HG03159 (cell line): ENCODE results near the gene TUBGCP4.

Experiments used
- ATAC-seq: cut with Tn5 transposase; IDR thresholded peaks from one replicate; pipeline ENCODE4 v1.9.1; 2021; ENCODE audit warnings: mild to moderate bottlenecking, moderate library complexity; ENCODE audit not compliant: unreplicated experiment

The TUBGCP4 gene

DNA sequence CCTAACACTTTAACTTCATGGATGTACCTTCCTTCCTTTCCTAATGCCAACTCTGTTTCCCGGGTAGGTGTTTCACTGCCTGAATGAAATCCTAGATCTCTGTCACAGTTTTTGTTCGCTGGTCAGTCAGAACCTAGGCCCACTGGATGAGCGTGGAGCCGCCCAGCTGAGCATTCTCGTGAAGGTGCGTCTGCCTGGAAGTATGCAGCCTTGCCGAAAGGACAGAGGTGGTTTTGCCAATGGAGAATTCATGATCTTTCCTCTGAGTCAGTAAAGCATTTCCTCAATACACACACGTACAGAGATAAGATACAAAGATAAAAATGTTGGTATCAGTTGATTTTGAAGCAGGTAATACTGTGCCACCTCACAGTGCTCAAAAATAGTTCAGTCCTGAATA lies 32.7 kb downstream of the TUBGCP4 start:
- ATAC-seq, result no peak

DNA sequence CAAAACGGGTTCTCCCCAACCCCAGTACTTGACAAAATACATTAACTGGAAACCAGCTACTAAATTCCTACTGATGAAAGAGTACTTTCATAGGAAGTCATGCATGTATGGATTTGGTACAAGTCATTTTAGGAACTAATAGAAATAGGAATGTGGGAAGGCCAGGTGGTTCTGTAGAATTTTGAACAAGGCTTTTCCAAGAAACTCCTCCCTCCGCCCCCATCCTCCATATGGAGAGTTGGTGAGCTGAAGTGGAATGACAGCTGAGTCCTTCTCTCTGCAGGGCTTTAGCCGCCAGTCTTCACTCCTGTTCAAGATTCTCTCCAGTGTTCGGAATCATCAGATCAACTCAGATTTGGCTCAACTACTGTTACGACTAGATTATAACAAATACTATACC lies 33.2 kb downstream of the TUBGCP4 start:
- ATAC-seq, result no peak

DNA sequence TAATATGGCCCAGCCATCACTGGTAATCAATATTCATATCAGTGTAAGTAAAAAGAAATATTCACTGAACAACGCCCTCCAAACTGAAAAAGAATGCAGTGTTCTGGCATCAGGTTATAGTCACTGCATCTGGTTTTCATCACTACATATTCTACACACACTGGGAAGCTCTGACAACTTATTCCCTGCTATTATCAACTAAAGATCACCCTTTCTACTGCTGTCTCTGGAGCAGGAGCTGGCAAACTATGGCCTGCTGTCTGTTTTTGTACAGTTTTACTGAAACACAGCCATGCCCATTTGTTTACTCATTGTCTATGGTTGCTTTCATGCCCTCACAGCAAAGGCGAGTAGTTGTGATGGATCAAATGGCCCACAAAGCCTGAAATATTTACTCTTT lies 35.3 kb downstream of the TUBGCP4 start:
- no peak for ATAC-seq

DNA sequence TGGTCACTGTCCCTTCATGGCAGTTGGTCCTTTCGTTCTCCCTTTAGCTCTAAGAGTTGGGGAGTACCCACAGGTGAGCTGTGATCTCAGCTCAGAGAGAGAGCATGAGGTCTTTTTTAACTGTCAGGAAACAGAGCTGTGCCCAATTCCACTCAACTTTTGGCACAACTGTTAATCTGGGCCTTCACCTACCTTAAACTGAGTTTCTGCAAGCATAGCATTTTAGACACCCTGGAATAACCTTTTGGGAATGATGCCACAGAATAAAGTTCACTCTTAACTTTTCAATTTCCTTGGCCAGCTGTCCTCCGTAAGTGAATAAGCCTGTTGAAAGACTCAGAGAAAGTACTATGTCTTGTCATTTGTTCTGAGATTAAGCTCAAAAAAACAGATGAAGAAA lies 35.9 kb downstream of the TUBGCP4 start:
- no peak for ATAC-seq

DNA sequence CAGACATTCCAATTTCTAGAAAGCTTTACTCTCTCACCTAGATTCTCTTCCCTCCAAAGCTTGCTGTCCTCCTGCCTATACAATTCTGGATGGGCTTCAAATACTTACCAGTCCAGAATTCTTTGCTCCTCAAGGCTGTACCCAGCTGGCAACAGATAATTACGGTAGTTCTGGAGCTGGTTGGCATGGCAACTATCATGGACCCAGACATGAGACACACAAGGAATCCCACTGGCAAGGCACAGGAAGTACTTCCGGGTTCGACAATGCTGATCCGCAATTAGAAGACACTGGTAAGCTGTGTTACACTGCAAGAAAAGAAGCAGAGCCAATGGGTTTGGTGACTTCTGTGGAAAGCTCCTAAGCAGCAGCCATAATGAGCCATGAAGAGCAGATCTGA lies 37.9 kb downstream of the TUBGCP4 start:
- ATAC-seq, result no peak

DNA sequence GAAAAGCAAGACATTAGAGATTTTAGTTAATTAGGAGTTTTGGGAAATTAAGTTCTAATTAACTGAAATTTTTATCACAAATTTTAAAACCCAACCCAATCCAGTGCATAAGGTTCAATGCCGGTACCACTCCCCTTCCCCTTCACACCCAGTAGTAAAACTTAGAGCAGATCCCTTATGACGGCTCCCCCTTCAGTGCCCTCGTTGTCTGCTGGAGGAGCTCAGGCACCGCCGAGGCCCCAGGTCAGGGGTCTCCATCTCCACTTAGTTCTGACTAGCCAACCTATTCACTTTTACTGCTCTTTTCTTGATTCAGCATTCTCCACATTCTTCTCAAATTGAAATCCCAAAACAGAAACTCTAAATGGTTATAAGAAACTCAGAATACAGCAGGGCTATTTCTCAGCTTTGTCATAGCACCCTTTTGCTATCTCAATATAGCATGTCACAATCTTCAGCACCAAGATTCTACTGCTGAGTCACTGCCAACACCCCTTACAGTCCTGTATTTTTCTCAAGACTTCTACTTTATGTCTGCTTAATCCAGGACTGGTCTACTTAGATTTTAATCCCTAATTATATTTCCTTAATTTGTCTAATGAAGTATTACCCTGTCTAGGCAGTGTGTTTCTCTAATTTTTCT lies 39.8 kb downstream of the TUBGCP4 start:
- ATAC-seq, result no peak

DNA sequence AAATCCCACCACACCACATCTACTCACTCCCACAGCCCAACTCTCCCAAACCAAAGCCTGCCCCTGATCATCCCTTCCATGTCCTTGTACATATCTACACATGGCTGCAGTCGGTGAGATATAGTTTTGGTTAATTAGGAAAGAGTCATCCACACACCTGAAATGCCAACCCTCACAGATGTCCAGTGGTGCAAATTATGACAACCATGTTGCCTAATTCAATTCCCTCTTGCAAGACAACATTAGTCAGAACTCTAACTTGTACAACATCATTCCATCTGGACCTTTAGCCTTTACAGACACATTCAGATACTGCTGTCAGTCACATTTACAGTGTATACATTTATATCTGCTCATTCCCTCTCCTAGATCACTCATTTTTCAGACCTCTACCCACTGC lies 41.2 kb downstream of the TUBGCP4 start:
- ATAC-seq, result no peak

DNA sequence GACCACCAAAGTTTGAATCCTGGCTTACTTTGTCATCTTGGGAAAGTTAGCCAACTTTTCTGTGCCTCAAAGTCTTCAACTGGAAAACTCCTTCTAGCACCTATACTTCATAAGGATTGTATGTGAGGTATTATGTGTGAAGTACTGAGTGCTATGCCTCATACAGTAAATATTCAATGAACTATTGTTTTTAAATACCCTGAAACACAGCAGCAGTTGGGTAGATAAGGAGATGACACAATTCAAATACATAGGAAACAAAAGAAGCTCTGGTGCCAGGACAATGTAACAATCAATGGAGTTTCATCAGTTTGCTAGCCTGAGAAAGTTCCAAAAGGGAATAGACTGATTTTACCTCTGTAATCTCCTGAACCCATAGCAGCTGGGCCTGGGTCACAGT lies 43.3 kb downstream of the TUBGCP4 start:
- no peak for ATAC-seq

DNA sequence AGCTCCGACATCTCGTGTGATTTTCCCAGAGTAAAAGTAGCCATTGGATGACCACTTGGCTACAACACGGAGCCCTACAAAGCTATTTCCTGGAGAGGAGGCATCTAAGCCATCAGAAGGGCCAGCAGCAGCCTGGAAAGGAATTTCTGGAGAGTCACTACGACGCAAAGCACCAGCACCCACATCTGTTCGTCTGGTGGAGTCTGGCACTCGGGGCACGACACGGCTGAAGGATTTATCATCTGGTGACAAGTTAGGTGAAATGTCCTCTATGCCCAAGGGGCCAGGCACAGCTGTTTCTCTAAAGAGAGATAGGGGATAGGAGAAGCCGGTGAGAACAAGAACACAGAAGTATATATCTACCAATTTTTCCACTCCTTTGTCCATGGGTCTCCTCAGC lies 49.5 kb downstream of the TUBGCP4 start:
- no peak for ATAC-seq

DNA sequence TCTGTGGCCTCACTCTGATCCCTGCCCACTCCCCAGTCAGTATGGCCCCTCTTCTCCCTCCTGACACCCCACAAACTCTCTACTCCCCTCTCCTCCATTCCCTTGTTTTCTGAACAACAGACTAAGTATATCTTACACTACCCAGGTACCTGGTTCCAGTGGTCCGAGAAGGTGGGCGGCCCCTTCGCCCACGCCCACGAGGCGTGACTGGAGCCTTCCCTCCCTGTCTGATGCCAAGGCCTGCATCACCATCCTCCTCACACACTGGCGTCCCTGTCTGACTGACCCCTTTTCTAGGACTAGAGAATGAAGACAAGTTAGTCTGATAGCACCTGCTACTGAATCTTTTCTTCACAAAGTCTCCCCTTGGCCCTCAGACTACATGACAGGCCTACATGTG lies 50.0 kb downstream of the TUBGCP4 start:
- ATAC-seq, result no peak

DNA sequence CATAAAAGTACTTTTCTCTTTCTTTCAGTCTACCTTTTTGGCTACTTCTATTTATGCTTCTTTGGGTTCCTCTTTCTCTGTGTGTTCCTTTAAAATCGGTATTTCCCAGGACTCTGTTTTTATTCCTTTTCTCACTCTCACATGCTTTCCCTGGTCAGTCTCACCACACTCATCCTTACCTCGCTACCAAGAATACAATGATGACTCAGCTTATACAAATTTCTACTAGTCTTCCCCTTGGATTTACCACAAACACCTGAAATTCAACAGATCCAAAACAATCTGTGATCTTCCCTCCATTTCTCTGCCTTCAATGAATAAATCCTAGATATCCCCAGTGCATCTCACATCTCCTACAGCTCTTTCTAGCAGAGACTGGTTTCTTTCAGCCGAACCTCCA lies 52.9 kb downstream of the TUBGCP4 start:
- no peak for ATAC-seq

DNA sequence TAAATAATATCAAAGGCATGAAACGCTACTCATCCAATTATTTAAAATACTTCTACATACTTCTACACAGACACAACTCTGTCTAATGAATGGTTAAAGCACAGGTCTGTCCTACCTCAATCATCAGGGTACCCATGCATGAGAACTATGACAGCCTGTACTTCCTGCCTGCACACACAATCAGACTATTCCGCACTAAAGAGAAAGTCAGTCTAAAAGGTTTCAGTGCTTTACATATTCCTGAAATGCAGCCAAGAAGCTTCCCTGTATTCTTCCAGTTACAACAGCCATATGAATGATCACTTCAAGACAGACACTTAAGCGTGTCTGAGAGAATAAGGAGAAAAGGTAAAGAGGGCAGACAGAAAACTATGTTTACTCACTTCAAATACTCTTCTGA lies 58.8 kb downstream of the TUBGCP4 start:
- ATAC-seq, result no peak

DNA sequence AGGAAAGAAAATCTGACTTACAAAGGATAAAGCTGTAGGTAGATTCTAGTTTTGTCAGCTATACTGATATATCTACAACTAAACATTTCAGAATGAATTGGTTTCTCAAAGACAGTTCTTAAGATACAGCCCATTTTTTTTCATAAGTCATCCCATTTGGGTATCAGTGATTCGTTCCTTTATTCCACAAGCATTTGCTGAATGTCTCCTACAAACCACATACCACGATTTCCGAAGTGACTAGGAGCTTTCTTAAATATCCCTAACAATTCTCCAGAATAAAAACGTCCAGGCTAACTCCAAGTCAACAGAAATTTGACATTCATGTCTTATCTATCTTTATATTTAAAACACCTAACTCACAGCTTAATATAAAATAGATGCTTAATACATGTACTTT lies 62.3 kb downstream of the TUBGCP4 start:
- no peak for ATAC-seq

DNA sequence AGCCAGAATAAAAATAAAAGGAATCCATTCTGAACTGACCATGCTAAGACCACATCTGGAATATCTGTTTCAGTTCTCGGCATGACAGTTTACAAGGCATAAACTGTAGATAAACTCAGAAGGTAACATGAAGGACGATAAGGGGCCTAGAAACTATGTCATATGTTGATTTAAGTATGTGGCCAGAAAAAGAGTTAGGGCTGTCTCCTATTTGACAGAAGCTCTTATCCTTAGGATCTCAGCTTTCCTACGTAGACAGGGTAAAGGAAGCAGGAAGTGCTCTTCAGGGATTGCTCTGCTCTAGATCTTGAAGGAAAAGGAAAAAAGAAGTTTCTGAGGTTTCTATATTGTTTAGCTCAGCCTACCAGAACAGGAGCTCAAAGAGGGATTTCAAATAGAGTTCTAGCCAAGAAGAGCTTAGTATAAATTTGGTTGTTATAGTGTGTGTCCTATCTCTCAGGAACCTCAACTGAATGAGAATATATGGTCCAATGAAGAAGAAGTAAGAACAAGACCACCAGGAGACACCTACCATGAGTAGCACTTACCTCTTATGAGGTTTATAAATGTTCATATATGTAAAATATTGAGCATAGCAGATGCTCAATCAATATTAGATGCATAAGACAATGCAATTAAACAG lies 62.9 kb downstream of the TUBGCP4 start:
- no peak for ATAC-seq

DNA sequence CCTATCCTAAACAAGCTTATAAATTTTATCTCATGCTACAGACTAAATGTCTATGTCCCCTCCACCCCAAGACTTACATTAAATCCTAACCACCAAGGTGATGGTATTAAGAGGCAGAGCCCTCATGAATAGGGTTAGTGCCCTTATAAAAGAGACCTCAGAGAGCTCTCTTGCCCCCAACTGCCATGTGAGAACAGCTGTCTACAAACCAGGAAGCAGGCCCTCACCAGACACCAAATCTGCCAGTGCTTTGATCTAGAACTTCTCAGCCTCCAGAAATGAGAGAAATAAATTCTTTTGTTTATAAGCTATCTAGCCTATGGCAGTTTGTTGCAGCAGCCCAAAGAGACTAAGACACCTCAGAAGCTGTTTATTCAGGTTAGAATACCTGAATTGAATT lies 63.5 kb downstream of the TUBGCP4 start:
- ATAC-seq, result no peak

DNA sequence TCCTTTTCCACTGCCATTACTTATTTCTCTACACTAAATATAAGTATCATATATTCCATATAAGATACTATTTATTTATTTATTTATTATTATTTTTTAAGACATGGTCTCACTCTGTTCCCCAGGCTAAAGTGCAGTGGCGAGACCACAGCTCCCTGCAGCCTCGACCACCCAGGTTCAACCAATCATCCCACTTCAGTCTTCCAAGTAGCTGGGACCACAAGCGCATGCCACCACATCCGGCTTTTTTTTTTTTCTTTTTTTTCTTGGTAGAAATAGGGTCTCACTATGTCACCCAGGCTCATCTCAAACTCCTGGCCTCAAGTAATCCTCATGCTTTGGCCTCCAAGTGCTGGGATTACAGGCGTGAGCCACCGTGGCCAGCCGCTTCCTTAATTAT lies 65.5 kb downstream of the TUBGCP4 start:
- no peak for ATAC-seq

DNA sequence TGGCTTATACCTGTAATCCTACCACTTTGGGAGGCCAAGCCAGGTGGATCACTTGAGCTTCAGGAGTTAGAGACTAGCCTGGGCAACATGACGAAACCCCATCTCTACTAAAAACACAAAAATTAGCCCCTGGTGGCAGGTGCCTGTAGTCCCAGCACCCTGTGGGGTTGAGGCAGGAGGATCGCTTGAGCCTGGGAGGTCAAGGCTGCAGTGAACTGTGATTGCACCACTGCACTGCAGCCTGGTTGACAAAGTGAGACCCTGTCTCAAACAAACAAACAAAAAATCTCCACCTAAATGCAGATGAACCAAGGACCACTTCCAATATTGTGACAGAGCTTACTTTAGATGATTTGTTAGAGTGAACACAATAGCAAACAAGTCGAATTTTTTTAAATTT lies 68.4 kb downstream of the TUBGCP4 start:
- ATAC-seq, result no peak

DNA sequence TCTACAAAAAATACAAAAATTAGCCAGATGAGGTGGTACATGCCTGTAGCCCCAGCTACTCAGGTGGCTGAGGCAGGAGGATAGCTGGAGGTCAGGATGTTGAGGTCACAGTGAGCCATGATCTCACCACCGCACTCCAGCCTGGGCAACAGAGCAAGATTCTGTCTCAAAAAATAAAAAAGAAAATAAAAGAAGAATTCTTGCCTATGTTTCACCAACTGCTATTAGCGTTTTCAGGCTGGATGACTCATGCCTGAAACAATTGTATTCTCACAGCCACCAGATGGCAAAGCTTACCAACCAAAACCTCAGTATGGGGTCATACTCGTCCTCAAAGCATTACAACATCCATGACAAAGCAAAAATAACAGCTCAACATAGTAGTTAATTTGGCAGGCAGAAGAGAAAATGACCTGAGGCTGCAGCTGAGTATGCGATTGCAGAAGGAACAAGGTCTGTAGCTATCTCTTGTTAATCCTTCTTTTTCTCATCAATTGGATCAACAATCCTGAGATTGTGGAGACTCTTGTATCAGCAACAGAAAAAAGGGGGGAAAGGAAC lies 69.9 kb downstream of the TUBGCP4 start:
- no peak for ATAC-seq

DNA sequence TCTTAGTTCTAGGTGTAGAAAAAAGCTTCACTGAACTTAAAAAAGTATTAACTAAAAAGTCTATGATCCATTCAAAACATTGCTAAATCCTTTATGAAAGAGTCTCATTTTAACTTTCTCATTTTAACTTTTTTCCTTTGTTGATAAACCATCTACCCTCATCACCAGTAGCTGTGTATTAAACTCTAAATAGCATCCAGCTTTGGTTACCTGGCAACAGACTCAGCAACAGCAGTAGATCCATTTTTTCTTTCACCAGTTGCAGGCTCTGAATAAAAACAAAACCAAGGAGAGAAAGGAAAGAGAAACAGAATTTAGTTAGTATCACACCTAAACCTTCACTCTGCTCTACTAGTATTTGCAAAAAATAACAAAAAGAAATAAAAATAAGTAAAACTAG lies 70.4 kb downstream of the TUBGCP4 start:
- ATAC-seq, result no peak

DNA sequence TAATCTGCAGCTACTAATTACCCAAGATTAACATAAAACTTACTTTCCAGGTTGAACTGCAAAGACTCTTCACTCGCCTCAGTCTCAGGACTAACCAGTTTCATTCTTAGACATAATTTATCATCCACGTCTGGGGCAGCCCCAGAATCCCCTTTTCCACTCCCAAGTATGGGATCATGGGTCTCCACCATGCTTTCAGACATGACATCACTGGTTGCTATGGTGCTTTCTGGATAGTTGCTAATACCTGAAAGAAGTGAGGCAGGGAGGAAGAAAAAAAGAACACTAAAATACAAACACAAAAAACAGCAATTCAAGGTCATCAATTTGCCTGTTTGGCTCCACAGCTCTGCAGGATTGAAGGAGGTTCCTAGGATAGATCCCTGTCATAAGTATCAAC lies 75.4 kb downstream of the TUBGCP4 start:
- ATAC-seq, result no peak

DNA sequence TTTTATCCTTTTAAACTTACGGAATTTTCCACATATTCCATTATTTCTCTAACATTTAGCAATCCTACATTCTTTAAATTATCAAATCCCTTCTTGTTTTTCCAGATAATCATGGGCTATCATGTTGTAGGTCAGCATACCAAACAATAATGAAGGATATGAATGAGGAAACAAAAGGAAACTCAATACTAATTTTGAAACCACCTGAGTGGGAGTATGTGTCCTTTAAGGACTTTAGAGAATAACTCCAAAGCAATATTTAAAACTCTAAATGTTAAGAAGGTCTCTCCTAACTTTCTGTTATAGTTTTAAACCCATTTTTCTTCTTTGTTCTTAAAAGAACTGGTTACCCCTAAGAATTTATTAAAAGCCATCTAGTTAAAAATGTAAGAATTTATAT lies 79.1 kb downstream of the TUBGCP4 start:
- ATAC-seq, result no peak
